HG03342 (cell line): ENCODE results near the gene SLC12A4.

Source experiments
- ATAC-seq: cut with Tn5 transposase; IDR thresholded peaks from one replicate; pipeline ENCODE4 v1.9.1; 2021; ENCODE audit warnings: mild to moderate bottlenecking, moderate library complexity; ENCODE audit not compliant: unreplicated experiment

Gene SLC12A4

DNA sequence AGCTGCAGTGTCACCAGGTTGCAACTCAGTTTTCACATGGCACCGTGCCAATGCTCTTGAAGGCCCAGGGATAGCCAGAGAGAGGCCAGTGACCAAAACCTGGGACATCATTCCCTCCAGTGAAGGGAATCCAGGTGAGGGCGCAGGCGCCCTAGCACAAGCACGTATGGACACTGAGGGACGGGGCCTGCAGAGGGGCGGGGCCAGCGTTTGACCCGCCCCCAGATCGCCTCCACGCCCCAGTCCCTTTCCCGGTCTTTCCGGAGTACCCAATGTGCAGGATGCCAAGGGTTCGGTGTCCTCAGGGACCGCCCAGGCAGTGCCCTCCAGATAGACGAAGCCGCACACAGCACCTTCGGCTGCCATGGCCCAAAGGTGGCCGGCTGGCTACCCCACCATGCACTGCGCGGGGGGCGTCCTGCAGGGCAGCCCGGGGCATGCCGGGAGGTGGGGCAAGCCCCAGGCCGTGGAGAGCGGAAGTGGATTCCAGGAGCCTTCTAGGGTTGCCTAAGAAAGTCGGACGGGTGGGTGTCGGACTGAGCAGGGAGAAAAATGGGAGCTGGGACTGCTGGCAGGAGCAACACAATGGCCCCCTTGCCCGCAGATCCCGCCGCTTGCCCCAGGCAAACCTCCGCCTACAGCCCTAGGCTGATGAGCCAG is 4.6 kb downstream of the SLC12A4 start:
- ATAC-seq, result no peak

- no peak for ATAC-seq
Measured at GRCh38 chr16:67963292-67963661, 5.2 kb downstream of the SLC12A4 start.

DNA sequence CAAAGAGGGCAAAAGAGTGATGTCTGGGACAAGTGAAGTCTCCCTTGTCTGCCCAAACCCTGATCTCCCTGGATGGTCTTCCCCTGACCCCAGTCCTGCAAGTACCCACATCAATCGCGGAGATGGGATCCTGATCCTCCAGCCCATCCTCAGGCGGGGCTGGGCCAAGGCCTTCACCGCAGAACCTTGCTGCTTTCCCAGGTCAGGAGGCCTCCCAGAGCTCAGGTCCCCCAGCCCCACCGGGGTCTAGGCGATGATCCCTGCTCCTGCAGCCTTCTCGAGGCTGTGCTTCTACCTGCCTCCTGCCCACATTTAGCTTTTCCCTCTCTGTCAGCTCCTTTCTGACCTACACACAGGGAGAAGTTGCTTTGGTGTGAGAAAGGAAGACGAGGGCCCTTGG is 6.3 kb downstream of the SLC12A4 start:
- no peak for ATAC-seq

- ATAC-seq, result no peak
Measured at GRCh38 chr16:67961551-67961957, 6.9 kb downstream of the SLC12A4 start.

DNA sequence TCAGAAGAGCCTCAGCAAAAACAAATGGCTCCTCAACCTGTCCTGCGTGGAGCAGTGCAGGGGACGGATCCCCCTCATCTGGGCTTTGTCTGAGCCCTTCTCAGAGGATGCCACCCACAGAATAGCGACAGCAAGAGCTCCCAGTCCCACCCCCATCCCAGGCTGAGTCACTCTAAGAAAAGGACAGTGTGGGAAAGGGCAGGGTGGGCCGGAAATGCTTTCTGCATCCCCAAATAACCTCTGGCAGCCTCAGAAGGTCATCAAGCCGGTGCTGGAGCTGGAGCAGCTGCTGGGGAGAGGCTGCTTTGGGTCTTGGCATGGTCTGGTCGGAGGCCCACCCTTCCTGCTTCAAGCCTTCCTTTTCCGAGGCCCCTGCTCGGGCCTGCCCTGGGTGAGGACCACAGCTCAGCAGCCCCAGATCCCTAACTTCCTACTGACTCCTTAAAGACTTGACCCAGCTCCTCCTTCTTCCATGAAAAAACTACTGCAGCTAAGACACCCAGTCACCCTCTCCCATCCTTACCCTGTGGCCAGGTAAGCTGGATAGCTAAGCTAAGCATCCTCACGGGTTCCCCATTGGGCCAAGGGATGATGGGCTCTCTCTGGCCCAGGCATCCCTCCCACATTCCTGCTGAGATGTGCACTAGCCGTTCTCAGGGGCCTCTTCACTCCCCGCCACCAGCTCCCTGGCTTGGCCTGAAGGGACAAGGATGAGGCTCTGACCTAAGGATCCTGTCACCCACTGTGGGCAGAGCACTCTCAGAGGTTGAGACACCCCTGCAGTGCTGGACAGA is 8.7 kb downstream of the SLC12A4 start:
- ATAC-seq, result no peak

DNA sequence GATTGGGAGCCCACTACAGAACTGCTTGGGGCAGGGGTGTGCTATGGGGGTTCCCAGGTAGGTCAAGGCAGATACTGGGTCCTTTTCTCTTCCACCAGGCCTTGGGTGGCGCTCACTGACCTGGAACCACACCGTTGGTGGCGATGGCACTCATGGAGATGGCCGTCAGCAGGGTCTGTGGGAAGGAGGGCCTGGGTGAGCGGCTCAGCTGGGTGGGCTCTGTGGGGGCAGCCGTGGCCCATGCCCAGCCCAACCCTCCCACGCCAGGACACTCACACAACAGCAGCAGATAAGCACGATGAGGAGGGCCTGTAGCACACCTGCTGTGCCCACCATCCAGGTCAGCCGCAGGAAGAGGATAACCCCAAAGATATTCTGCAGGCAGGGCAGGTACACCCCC is 10.8 kb downstream of the SLC12A4 start:
- ATAC-seq, result no peak

GRCh38 chr16:67954421-67955196 is 13.8 kb downstream of the SLC12A4 start:
- ATAC-seq, result no peak

DNA sequence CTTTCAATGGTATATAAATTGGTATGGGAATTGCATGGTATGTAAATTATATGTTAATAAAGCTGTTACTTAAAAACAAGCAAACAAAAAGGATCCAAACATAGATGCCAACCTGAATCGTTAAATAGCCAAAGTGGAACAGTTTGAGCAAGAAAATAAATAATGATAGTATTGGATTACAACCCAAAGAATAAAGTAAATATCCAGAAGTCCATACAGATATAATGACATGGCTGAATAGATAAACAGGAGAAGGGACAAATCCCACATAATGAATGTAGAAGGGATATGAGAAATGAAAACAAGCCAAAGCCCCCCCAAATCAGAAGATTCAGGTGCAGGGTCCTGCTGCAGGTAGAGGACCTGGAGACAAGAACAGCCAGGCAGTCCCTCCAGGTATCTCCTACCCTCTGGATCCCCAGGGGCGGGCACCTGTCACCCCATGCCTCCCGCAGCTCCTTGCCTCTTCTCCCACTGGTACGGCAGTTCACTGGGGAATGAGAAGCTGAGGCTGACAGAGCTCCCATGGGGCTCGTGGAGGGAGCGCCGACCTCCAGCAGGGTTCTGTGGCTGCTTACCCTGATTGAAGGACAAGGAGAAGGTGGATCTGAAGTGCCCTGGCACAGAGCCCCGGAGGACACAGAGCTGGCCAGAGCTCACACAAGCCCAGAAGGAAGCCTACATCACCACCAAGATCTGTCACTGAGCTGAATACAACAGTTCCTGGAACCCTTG is 14.6 kb downstream of the SLC12A4 start:
- no peak for ATAC-seq

DNA sequence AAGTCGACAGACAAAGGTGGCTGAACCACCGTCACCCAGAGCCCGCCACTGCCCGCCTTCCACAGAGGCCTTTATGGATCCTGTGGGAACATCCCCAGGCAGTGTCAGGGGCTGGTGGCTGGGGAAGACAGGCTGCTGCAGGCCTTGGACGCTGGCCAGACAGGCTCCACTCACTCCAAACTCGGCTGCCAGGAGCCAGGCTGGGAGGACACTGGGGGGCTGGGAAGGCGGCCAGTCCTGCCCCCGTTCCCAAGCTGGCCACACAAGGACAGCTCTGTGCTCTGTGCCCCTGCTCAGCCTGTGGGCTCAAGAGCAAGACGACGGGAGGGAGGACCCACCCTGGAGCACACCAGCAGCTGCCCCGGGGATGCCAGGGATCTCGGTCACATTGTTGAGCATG is 17.0 kb downstream of the SLC12A4 start:
- no peak for ATAC-seq

DNA sequence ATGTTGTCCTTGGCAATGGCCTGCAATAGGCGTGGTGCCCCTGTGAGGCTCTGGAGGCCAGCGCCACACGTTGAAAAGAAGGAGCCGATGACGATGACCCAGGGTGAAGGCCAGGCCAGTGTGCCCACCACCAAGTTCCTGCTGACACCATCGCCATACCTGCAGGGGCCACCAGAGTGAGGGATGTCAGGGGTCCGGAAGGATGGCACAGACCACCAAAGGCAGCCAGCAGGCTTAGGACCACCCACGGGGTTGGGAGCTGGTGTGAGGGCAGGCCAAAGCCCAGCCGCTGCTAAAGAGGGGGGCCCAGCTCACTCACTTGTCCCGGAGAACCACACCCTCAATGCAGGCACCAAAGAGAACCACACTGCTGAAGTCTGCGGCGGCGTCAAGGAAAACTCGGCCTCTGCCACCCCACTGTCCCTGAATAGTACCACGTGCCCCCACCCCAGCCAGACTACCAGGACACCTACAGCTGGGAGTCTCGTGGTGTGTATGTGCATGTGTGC is 18.0 kb downstream of the SLC12A4 start:
- ATAC-seq, result no peak

GRCh38 chr16:67949645-67950044 is 18.8 kb downstream of the SLC12A4 start:
- ATAC-seq, result no peak

DNA sequence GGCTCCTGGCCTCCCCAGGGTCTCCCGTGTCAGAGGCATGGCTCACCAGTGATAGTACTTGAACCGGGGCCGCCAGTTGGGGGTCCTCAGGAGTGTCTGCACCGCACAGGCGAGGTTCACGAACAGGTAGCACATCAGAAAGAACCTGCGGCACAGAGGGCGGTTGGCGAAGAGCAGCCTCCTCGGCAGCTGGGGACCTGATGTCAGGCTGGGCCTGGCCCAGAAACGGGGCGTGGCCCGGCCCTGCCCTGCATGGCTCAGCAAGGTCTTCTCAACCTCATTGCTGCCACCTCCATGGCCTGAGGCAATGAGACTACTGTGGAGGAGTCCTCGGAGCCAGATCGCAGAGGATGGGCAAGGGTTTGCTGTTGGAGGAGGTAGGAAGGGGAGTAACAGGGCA is 20.4 kb downstream of the SLC12A4 start:
- no peak for ATAC-seq

- ATAC-seq, result no peak
Measured at GRCh38 chr16:67946966-67947558, 21.4 kb downstream of the SLC12A4 start.

- ATAC-seq, result no peak
Measured at GRCh38 chr16:67946128-67946569, 22.3 kb downstream of the SLC12A4 start.

GRCh38 chr16:67945392-67945933 is 23.0 kb downstream of the SLC12A4 start:
- no peak for ATAC-seq

DNA sequence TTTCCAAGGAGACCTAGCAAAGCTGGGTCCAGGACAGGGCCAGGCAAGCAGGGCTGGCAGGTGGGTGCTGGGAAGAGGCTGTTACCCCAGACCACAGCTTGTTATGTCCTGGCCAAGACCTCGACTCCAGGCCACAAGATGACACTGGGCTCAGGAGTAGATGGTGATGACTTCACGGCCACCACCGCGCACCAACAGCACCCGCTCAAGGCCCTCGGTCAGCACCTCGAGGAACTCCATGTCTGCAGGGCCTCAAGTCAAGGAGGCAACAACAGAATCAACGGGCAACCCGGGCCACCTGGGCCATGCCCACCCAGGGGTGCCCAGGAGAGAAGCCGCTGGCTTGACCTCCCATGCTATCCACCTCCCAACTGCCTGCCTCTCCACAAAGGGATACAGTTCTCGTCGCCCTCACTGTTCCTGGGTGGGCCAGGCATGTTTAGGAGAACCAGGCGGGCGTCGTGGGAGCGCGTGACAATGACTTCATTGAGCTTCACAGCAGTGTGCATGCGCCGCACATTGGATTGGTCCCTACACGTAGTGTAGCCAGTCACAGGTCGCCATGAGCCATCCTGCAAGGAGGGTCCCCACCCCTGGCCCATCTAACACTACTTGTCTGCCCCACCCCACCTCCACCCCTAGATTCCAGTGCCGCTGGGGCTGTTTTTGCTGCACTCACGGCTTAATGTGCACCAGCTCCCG is 23.6 kb downstream of the SLC12A4 start:
- ATAC-seq, result no peak

DNA sequence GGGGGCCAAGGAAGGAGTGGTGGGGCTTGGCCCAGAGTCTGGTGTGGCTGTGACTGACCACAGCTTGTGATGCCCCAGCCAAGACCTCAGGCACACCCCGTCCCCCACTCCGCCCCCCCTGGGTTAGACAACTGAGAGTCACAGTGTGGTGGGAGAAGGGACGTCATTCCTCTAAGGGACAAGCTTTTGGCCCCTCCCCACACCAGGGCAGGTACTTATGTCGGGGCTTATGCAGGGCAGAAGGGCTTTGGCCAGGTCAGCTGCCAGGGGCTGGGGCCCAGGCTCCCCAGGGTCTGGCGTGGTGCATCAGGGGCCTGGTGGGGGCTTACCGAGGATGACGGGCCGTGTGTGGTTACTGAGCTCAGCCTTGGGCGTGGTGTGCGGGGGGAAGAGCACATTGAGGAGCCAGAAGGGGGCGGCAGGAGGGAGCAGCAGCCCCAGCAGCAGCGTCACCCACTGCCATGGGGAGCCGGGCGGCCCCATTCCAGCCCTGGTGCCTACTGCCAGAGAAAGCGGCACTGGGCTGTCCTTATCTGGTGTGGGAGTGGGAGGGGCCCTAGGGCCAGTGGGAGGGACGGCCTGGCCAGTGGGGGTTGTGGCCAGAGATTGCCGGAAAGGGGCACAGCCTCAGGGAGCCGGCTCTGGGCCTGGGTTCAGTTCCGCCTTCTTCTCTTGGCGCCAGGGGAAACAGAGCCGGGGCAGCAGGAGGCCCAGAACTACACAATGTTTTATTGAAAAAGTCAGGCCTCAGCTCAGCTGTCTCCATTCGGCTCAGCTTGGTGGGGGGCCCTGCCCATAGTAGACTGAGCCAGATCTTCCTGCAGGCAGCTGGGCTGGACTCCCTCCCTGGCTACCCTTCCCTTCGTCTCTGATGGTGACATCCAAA is 24.6 kb downstream of the SLC12A4 start, which contains the start of gene LCAT:
Gene LCAT (minus strand): TSS at position 502 of the 886 bp plus-strand sequence. CDS start 19 bp downstream, at position 483.
- no peak for ATAC-seq

DNA sequence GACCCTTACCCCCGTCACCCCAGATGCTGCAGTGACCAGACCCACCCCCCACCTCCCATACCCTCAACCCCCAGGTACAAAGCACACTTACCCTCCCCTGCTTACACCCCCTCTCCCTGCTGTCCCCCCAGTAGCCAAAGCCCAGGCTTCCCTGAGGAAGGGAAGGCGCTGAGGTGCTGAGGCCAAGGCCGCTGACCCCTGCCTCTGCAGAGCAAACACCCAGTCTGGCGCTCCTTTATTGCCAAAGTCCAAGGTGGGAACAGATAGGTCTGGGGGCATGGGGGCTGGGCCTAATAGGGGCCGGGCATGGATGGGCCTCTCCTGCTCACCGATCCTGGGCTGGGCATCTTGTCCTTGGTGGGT is 25.2 kb downstream of the SLC12A4 start:
- ATAC-seq, result no peak
